Fibroblast of skin of abdomen (primary cell): ENCODE data around the gene GARIN5B.
A peak's percentile ranks its signal among the peaks of the same experiment; 100 is the strongest.
"Not testable (repeated sequence)": the region's sequence is repeated elsewhere in the genome, so short reads cannot be mapped to it uniquely, and the experiment has no call there.

Experiments used
- DNase-seq: peaks from one replicate; pipeline ENCODE4 v3.0.0-alpha.2; 2013

GARIN5B gene

DNA sequence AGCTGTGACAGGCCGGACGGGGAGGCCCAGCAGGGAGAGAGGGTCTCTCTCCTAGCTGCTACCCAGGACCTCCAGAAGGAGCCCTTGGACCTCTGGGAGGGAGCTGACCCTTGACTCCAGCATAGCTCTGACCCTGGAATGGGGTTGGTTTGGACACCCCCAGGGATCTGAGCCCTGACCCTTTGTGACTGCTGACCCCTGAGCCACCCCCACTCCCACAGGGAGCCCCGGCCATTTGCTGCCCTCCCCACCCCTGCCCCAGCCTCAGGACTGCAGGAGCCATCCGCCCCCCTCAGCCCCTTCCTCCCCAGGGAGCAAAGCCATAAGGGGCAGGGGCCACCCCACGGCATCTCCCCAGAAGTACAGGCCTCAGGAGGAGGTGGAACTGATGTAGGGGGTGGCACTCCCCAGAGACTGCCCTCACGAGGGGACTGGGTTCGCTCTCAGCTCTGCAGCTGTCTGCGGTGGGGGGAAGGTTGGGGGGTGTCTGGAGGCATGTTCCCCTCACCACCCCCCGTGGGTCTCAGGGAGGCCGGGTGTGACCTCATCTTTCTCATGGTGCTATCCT, 15.5 kb downstream of the GARIN5B start:
- DNase-seq = no peak

DNA sequence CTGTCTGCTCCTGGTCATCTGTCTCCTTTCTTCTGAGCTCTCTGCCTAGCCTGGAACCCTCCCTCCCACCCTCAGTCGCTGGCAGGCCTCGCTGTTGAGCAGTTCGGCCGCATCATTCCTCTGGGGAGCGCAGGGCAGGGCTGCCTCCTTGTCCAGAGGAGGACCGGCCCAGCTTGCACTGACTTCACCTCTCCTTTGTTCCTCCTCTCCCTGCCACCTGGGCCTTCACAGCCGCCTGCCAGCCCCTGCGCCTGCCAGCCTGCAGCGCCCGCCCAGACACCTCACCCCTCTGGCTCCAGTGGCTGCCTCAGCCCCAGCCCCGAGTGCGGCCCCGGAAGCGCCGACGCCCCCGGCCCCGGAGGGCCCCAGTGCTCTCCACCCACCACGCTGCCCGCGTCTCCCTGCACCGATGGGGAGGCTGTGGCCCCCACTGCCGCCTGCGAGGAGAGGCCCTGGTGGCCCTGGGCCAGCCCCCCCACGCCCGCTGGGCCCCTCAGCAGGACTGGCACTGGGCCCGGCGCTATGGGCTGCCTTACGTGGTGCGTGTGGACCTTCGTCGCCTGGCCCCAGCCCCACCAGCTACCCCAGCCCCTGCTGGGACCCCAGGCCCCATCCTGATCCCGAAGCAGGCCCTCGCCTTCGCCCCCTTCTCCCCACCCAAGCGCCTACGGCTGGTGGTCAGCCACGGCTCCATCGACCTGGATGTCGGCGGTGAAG, 16.2 kb downstream of the GARIN5B start:
- DNase-seq = no peak

DNA sequence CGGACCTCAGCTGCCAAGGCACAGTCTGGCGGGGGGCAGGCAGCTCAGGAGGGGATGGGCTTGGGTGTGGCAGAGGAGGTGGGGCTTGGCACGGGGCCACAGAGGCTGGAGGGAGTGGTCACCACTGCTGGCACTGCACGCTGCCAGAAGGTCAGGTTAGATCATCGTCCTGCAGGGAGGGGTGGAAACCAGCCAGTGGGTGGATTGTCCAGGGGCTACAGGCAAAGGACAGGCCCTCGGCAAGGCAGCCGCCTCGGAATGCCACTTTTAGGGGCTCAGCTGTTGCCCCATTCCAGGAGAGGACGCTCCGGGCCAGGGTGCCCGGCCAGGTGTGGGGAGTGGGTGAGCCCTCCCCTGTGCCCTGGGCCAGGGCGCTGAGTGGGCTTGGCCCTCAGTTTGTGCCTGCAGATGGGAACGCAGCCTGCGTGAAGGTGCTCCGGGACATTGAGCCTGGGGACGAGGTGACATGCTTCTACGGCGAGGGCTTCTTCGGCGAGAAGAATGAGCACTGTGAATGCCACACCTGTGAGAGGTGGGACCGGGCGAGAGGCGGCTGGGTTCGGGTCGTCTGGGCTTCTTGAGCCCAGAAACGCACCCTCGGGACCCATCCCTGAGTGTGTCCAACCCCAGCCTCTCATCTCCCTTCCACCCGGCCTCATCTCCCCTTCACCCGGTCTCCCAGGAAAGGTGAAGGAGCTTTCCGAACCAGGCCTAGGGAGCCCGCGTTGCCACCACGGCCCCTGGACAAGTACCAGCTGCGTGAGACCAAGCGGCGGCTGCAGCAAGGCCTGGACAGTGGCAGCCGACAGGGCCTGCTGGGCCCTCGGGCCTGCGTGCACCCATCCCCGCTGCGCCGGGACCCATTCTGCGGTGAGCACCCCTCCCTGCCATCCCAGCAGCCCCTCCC, 17.0 kb downstream of the GARIN5B start:
- DNase-seq = no peak

DNA sequence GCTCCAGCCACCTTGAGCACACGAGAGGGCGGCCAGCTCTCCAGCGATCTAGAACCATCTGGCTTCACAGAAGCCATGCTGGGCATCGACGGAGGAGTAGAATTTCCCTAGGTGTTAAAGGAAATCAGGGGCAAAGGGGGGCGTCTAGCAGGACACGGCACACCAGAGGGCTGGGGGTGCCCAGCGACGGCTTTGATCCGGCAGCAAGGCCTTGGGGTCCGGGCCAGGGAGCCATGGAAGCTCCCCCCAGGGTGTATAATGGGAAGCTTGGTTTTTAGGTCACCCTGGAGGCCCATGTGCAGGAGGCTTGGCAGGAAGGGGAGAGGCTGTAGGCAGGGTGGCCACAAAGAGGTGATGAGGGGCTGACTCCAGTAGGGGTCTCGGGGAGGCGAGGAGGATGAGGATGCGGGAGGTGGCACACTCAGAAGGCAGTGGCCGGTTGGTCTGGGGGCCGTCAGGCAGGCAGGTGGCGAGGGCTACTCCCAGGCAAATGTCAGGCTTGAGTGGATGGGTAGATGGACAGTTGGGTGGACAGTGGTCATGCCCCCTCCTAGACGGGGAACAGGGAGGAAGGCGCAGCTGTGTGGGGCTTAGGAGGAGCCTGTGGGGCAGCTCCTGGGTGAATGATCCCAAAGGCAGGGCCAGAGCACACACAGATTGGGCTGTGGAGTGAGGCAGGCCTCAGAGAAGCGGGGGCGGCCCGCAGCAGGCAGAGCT, 17.8 kb downstream of the GARIN5B start:
- no peak for DNase-seq

DNA sequence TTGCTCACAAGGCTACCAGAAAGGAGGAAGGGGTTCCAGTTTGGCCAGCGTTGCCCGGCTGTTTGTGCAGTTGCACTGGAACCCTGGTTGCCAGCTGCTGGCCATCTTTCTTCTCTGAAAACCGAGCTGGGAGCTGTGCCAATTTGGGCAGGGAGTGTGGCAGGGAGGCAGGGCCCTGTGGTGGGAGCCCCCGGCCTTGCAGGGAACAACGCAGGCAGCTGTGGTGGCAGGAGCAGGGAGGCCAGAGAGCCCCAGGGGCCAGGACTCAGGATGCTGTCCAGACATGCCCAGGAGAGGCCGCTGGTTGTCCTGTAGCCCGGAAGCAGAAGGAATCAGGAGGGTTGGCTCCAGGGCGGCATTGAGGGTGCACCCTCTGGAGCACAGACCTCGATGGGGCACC, 18.6 kb downstream of the GARIN5B start:
- no peak for DNase-seq

DNA sequence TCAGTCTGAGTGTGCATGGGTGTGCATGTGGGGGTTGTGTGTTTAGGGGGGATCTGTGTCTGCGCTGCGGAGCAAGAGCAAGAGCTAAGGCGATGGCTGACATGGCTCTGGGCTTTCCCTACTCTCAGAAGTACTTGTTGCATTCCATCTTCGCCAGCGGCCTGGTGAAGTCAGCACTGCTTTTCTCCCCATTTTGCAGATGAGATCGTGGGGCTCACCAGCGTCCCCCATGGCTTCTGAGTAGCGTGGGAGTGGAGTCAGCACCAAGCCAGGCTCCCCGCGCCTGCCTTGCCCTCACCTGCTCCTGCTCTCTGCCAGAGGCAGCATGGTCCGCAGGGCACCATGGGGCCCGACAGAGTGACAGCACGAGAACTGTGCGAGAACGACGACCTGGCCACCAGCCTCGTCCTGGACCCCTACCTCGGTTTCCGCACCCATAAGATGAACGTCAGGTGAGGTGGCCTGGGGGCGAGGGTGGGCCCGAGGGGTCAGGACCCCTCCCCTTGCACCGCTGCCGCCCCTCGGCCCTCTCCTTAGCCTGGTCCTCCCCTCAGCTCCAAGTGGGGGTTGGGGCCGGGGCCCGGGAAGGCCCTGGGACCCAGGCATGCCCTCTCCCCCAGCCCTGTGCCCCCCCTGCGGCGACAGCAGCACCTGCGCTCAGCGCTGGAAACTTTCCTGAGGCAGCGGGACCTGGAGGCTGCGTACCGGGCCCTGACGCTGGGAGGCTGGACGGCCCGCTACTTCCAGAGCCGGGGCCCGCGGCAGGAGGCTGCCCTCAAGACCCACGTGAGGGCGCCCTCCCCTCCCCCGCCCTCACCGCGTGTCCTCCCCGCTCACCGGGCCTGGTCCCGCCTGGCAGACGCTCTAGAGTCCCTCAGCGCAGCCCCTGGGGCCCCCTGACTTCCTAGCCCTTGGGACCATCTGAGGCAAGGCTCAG, 21.2 kb downstream of the GARIN5B start:
- DNase-seq = no peak

DNA sequence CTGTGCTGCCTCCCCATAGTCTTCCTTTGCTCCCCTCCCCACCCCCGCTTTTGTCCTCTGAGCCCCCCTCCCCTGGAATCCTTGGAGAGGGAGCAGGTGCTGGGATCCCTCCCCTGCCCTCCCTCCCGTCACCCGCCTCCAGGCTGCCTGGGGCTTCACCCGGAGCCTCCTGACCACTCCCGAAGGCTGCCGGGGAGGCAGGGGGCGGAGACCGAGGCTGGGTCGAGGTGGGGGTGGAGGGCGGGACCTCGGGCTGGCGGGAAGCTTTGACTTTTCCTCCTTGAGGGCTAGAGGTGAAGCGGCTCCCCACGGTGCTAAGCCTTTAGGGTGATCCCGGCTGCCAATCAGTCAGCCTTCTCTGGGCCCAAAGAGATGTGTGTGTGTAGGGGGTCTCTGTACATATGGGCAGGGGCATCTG, 21.9 kb downstream of the GARIN5B start:
- peak; percentile 47 for DNase-seq

DNA sequence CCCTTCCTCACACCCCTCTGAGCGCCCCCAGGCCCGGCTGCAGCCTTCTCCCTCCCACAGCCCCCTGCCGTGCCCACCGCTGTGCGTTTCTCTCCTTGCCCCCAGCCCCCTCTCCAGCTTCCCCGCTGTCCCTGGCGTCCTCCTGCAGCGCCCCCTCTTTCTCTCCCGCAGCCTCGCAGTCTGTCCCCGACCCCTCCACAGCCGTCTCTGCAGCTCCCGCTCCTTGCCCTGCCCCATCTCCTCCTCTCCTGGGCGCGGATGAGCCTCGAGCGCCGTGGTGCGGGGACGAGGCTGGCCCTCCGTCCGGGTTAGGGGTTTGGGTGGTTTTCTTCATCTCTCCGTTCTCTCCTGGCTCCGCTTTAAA, 22.3 kb downstream of the GARIN5B start:
- DNase-seq = no peak

DNA sequence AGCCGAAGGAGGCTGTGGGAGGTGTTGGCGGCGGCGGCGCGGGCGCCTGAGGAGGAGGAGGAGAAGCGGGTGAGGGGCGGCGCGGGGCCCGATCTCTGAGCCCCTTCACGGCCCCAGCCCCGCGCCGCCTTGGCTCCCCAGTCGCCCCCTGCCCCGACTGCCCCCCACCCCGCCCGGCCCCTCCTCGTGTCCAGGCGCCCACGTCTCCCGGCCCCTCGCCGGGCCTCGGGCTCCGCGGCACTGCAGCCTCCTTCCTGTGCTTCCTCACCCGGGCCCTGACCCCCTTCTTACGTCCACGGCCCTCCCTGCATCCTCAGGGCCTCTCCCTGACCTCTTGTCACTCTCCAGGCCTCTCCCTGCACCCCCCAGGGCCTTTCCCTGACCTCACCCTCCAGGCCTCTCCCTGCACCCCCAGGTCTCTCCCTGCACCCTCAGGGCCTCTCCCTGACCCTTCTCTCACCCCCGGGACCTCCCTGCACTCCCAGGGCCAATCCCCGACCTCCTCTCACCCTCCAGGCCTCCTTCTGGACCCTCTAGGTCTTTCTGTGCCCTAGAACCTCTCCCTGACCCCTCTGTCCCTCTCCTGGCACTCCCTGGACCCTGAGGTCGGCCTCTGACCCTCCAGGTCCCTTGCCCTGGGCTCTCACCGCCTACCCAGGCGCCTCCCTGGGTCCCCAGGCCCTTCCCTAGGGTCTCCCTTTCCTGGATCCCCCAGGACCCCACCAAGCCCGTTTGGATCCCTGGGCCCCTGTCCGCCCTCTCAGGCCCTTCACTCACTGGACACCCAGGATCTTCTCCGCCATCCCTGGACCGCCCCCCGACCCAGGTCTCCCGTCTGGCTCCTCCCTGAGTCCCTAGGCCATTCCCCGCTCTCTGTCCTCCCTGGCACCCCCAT, 22.9 kb downstream of the GARIN5B start:
- DNase-seq = no peak

DNA sequence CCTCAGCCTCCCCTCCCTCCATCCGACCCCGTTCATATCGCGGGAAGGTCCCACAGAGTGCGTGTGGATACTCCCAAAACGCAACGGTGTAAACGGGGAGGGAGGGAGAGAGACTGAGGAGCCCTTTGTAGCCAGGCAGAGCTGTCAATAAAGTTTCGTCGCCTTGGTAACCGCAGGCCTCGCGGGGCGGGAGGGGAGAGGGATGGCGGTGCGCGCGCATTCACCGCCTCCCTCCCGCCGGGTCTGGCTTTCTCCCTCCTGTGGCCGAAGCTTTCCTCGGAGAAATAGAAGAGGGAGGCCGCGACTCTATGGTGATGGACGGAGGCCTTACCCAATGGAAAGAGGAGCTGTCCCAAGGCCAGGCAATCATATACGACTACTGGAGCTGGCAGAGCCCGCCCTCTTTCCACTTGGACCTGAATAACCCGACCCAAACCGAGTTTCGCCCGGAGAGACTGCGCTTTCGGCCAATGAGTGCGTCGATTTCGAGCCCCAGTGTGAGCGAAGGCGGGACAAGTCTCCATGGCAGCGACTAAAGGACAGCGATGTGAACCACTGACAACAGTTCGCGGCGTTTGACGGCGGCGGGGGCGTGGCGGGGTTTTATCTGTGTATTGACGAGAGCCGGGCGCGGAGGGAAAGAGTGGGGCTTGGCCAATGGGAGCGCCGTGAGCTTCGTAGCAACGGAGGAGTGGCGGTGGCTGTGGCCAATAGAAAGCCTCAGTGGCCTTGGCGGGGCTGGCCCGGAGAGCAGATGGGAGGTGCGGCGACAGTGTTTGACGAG, 23.8 kb downstream of the GARIN5B start, which contains the start of gene KMT5C:
TSS of gene KMT5C (plus strand) at position 772 of the 784 bp plus-strand sequence. CDS start 2,061 bp downstream, outside the sequence.
- DNase-seq = peak; percentile 100

DNA sequence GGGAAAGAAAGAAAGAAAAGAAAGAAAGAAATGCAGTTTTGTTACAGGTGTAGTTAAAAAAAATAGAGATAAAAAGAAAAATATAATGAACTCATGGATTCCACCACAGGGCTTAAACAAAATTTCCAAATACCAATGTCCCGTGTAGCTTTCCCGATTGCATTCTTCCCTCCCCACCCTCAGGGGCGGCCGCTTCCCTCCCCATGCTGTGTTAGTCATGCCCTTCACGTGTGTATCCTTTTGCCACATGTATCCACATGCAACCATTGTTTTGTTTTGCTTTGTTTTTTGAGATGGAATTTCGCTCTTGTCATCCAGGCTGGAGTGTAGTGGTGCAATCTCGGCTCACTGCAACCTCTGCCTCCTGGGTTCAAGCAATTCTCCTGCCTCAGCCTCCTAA, 27.0 kb downstream of the GARIN5B start:
- DNase-seq = peak; percentile 36

DNA sequence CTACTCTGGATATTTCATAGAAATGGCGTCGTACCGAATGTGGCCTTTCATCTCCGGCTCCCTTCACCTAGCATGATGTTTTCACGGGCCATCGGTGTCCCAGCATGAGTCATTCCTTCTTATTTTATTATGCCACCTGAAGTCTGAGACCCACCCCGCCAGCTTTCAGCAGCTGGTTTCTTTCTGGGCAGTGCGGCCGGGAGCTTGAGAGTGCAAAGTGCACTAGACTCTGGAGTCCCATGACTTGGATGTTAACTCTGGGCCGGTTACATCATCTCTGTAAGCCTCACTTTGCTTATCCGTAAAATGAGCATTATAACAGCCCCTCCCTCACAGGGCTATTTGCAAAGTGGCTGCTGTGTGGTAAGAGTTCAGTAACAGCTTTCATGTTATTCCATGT, 29.2 kb downstream of the GARIN5B start:
- DNase-seq = no peak

DNA sequence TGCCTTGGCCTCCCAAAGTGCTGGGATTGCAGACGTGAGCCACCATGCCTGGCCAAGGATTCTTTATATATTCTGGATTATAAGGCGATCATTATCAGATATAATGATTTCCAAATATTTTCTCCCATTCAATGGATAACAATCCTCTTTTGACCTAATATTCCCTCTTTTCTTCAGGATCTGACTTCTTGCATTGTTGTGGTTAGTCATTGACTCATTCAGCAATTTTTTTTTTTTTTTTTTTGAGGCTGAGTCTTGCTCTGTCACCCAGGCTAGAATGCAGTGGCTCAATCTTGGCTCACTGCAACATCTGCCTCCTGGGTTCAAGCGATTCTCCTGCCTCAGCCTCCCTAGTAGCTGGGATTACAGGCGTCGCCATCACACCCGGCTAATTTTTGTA, 33.3 kb downstream of the GARIN5B start:
- DNase-seq = peak; percentile 47

DNA sequence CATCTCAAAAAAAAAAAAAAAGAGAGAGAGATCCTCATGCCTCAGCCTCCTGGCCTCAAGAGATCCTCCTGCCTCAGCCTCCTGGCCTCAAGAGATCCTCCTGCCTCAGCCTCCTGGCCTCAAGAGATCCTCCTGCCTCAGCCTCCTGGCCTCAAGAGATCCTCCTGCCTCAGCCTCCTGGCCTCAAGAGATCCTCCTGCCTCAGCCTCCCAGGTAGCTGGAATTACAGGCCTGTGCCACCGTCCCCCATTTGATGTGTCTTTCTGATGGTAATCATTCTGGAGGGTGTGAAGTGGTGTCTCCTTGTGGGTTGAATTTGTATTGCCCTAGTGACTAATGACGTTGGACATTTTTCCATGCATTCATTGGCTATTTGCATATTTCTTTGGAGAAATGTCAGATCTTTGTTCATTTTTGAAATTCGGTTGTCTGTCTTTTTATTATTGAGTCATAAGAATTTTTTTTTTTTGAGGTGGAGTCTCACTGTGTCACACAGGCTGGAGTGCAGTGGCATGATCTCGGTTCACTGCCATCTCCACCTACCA, 34.2 kb downstream of the GARIN5B start:
- not testable (repeated sequence) for DNase-seq

DNA sequence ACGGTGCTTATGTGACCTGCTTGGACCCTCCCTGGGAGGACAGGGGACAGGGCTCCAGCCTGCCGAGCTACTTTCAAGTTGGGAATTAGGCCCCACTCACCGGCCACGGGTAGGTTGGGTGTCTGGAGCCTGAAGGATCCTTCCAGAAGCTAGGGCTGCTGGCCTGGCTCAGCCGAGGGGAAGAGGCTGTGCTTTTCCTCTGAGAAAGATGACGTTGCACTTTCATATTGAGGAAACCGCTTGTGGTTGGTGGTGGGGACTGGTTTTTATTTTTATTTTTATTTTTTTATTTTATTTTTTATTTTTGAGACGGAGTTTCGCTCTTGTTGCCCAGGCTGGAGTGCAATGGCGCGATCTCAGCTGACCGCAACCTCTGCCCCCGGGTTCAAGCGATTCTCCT, 37.9 kb downstream of the GARIN5B start, which contains the start of gene TMEM150B:
TSS of gene TMEM150B (minus strand) at position 170 of the 400 bp plus-strand sequence. CDS start 4,305 bp downstream, outside the sequence.
- DNase-seq = no peak

DNA sequence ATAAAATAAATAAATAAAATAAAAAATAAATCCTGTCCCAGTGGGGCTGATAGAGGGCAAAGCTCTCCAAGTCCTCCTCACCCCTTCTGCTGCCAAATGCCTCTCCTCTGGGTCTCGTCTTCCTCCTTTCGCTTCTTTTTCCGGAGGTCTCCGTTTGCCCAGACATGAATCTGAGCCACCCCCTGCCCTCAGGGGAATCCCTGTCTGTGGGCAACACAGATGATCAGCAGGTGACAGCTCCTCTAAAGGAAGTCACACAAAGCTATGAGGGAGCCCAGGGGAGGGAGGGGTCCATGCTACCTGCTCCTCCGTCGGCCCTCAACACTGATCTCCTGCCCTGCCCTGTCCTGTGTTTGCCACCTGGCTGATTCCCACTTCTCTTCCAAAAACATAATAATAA, 38.4 kb downstream of the GARIN5B start:
- no peak for DNase-seq

DNA sequence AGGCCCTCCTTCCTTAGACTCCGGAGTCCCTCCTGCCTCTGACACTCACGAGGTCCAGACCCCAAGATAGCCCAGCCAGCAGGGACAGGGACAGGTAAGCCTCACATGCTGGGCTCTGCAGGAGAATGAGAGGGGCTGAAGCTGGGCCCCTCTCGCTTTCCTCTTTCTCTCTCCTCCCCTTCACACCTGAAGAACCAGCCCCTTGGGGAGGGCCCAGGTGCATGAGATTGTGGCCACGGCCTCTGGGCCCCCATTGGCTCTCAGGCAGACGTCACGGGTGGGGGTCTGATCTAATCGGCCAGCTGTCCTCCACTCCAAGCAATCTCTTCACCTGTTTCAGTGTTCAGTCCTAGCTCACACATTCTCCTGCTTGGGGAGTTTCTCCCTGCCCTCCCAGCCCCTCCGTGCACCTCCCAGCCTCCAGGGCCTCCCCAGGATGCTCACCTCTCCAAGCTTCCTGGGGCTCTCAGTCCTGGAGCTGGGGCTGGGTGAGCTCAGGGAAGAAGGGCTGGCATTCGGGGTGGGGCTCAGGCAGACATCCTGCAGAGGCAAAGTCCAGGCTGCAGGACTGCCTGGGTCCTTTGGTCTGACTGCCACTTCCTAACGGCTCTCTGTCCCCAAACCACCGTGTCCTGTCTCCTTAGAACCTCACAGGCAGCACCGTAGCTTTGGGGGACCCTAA, 40.7 kb downstream of the GARIN5B start:
- DNase-seq = no peak

DNA sequence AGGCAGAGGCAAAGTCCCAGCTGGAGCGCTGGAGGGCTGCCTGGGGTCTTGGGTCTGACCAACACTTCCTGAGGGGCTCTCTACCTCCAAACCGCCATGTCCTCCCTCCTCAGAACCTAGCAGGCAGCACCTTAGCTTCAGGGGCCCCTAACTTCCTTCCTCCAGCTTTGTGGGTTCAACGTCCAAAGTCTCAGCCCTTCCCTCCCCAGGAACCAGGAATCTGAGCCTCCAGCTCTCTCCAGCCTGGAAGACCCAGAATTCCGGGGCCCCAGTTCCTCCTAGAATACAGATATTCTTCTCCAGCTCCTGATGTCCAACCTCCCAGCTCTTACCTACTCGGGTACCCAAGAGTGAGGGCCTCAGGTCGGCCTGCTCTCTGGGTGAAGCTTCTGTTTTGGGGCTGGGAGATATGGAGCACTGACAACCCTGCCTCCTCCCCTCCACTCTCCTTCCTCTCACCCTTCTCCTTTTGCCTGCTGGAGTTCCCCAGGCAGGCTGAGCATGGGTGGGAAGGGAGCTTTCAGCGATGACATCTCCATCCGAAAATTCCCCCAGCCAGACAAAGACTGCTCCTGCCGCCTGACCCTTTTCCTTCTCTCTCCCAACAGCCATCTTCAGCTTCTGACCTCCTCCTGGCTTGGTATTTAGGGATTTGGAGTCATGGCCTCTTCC, 41.5 kb downstream of the GARIN5B start:
- DNase-seq = no peak
